C1 segment of cervical spinal cord (tissue), 14 donors: ENCODE measurements around the gene ZMAT2.
"Not testable (repeated sequence)": the region's sequence is repeated elsewhere in the genome, so short reads cannot be mapped to it uniquely, and the experiment has no call there.

Experiments used
- DNase-seq, 14 donors: peaks; one replicate each; lab custom pipeline; 2025; lab: John Stamatoyannopoulos, UW

ZMAT2 gene

GRCh38 chr5:140700177-140701144 is at the start of gene ZMAT2:
ZMAT2 (plus strand) TSS chr5:140700447; CDS start chr5:140700461, 14 bp downstream.
- peak; percentile 19 to 97 (median 90) for DNase-seq

- no peak for DNase-seq
Observed at GRCh38 chr5:140658870-140659269, 41.4 kb upstream of the ZMAT2 start.

GRCh38 chr5:140660371-140660770 is 39.9 kb upstream of the ZMAT2 start:
- DNase-seq, result not testable (repeated sequence)

- DNase-seq, result no peak
Observed at GRCh38 chr5:140664030-140664358, 36.3 kb upstream of the ZMAT2 start.

- peak; percentile 30 to 97 (median 92) for DNase-seq
Observed at GRCh38 chr5:140664359-140665119, 35.7 kb upstream of the ZMAT2 start, which contains the start of gene WDR55. WDR55 (plus strand) TSS chr5:140664904; CDS start chr5:140664913, 9 bp downstream.

DNA sequence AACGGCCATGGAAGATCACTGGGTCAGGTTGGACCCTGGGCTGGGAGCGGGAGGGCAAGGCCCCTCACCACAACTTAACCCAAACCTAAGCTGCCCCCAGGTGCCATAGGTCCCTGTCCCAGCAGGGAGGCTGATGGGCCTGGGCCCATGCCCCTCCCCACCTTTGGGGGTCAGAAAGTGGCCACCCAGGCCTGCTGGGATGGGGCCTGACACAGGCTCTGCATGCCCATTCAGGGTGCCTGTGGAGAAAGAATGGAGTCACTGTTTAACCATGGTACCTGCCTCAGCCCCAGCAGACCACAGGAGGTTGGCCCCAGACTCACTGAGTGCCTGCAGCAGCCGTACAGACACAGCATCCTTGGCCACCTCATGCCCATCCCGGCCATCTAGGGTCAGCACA is 29.2 kb upstream of the ZMAT2 start:
- not testable (repeated sequence) for DNase-seq

GRCh38 chr5:140671472-140672125 is 28.6 kb upstream of the ZMAT2 start:
- DNase-seq, result no peak

DNA sequence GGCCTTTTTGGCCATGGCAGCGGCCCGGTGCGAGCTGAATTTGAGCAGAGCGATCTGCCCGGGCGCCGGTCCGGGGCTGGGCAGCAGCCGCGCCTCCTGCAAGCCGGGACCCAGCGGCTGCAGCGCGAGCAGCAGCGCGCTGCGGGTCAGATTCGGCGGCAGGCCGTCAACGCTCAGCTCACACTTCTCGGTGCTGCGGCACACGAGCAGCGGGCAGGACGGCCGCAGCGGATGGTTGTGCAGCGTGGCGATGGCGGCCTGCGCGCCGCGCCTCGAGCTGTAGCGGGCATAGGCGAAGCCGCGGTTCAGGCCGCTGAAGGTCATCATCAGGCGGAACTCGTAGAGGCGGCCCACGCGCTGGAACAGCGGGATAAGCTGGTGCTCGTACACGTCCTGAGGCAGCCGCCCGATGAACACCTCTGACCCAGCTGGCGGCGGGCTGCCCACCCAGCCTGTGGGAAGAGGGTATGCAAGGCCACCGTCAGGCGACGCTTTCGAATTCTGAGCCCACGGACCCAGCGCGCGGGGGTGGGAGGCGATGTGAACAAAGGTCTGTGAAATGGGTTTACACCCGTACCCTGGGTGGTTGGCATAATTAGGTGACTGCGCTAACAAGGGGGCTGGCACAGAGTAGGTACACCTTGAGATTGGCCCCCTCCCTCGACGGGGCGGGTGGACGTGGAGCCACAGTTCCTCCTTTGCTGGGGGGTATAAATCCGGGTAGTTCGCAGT is 27.6 kb upstream of the ZMAT2 start:
- DNase-seq, result peak in 1 of 14 donors; percentile 28

DNA sequence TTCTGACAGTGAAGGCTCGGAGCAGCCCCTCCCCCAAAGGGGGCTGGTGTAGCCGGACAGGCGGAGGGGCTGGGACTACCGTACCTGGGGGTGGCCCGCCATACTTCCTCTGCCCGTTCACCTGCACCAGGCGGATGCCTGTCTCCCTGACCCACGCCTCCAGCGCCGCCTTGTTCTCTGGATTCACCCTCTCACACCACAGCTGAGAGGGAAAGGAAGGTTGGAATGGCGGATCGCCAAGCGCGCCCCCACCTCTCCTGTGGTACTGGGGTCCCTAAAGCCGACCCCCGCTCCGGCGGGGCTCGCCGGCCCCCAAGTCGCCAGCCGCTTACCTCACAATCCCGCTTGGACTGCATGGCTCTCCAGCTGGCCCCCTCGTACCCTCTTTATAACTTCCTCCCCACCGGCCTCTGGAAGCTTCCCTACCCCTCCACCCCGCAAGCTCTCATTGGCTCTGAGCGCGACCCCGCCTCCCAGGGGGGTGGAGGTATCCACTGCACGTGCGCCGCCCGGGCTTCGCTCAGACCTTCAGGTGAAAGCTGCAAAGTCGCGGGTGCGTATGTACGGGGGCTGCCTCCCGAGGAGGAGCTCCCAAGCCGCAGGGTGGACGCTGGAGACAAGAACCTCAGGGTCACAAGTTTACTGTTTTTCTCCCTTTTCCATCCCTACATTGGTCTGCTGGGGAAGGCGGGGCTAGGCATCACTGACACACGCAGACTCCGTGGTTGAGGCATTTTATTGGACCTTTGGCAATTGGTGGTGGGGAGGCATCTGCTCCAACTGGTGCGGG is 26.9 kb upstream of the ZMAT2 start, which contains the start of gene DND1:
Gene DND1, minus strand, starts transcription at position 390 of the 790 bp plus-strand sequence. Its CDS starts 34 bp downstream, at position 356.
- DNase-seq, result no peak

GRCh38 chr5:140674211-140674610 is 26.0 kb upstream of the ZMAT2 start:
- no peak for DNase-seq

GRCh38 chr5:140674629-140675028 is 25.6 kb upstream of the ZMAT2 start:
- no peak for DNase-seq

DNA sequence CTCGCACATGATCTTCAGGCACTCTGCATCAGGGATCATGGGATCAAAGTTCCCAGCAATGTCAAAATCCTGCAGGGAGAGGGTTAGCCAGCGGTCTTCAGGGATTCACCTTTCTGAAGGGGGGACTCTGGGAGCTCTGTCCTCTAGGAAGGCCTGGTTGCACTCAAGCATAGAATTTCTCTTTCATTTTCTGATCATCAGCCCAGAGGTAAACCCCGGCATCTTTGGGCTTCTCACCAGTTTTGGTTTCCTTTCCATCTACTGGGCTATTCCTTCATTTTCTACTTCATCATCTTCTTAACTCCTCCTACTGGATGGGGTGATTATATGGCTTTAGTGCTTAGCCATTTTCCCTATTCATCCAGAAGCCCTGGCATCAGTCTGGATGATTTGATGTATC is 22.3 kb upstream of the ZMAT2 start:
- no peak for DNase-seq

DNA sequence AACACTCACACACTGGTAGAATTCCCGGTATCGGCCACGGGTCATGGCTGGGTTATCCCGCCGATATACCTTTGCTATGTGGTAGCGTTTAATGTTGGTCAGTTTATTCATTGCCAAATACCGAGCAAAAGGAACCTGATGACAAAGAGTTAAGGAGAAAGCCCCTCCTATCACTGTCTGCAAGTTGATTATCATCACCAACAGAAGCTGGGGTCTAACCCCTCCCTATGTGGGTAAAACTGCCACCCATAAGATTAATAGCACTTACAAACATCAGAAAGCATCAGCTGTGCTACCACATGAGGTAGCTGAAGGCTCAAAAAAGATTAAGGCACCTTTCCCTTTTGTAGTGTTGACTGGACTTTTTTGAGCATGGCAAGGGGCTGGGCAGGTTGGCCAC is 21.3 kb upstream of the ZMAT2 start:
- DNase-seq, result no peak

GRCh38 chr5:140690376-140690932 is 9.8 kb upstream of the ZMAT2 start:
- no peak for DNase-seq

DNA sequence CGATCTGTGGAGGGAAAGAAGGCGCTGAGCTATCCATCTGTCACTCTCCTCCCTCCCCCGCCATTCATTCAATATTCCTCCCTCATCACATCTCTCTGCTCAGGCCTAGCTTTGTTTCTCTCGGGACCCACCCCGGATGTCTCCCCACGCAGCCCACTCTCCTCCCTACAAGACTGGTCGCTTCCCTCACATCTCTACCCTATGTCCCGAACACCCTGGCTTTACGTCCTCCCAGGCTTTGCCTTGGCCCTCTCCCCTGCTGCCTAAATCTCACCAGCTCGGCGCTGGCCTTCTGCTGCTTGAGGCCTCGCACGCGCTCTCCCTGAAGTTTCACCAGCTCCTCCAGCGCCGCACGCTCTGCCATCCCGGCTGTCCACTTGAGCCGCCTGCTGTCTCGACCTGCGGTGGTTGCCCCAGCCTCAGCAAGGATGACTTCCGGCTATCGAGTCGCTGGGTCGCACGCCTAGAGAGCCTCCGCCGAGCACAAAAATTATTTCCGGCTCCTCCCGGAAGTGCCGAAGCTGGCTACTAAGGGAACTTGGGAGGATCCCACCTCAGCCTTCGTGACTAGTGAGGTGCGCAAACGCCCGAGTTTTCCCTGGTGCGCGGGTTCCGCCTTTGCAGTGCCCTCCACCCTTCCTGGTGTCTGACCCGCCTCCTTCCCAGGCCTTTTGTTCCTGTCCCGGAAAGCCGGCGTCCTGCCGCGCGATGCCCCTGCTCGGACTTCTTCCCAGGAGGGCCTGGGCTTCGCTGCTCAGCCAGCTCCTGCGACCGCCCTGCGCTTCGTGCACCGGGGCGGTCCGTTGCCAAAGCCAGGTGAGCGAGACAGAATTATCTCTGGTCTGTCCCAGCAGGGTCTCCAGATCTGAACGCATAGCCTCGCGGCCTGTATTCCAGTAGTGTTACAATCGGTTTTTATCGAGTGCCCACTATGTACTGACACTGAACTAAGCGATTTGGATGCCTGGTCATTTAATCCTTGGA is 9.0 kb upstream of the ZMAT2 start, which contains the start of the genes HARS1 and HARS2:
Gene HARS1, minus strand, starts transcription at position 430 of the 984 bp plus-strand sequence. Its CDS starts 66 bp downstream, at position 364.
Gene HARS2, plus strand, starts transcription at position 515 of the 984 bp plus-strand sequence. Its CDS starts 194 bp downstream, at position 709.
- DNase-seq, result peak; percentile 9 to 92 (median 86)

- DNase-seq, result no peak
Observed at GRCh38 chr5:140694276-140694675, 6.0 kb upstream of the ZMAT2 start.

DNA sequence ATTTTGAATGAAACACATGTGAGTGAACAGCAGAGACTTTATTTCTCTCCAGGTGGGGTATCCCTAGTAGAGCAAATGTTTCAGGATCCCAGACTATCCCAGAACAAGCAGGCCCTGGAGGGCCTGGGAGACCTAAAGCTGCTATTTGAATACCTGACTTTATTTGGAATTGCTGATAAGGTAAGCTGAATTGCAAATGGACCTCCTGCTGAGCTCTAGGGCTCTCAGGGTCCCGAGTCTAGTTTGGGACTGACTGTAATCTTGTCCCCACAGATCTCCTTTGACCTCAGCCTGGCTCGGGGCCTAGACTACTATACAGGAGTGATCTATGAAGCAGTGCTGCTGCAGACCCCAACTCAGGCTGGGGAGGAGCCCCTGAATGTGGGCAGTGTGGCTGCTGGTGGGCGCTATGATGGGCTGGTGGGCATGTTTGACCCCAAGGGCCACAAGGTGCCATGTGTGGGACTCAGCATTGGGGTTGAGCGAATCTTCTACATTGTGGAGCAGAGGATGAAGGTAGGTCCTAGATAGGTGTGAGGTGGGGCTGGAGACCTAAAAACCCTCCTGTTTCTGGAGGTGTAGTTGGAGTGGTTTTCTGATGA is 3.3 kb upstream of the ZMAT2 start:
- DNase-seq, result no peak

DNA sequence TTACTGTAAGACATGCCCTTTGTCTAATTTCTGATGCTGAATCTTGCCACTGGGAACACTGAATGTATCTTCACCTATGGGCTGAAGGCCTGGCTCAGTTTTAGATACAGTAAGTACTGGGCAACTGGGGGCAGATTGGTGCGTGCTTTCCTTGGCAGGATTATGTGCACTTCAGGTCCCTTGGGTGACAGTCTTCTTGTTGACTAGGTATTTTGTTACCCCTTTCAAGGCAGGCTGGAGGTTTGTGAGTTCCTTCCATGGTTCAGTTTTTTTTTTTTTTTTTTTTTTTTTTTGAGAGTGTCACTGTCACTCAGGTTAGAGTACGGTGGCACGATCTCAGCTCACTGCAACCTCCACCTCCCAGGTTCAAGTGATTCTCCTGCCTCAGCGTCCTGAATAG is 7.6 kb downstream of the ZMAT2 start:
- DNase-seq, result no peak
